NCI-H2107 treated with DMSO at 0.1 percent for 48 hours (cell line): ENCODE measurements around the gene TKTL1.

Experiments used
- DNase-seq: peaks from one replicate; lab custom pipeline; 2025; ENCODE audit not compliant: unreplicated experiment; lab: John Stamatoyannopoulos, UW

TKTL1 gene

DNA sequence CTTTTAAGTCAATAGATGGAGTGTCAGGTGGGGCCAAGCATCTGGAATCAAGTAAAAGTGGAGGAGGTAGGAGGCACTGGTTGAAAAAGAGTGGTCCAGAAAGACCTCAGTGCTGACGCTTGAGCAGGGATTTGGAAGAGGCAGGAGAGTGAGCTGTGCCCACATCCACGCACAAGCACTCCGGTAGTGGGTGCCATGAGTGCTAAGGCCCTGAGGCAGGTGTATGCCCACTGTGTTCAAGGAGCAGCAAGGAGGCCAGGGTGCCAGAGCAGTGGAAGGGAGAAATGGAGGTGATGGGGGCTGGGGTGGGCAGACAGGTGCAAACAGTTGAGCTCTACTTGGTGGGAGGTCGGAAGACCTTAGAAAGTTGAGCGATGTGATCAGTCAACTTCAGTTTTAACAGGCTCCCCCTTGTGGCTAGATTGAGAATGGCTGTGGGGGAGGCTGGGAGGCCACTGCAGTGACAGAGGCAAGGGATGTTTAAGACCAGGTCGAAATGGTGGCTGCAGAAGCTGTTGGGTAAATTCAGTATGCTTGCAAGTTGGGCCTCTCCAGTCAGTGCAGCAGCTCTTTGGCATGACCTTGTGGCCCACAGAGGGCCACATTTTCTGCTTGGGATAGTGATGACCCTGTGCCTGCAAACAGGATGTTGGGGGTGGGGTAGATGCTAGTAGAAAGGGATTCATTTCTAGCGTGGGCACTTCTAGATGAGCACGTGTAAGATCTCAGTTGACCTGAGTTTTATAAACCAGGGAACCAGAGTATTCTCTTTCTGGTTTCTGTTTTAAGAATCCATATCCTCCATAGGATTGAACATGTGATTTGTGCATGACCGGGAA is 12.7 kb downstream of the TKTL1 start:
- DNase-seq: peak; percentile 19

DNA sequence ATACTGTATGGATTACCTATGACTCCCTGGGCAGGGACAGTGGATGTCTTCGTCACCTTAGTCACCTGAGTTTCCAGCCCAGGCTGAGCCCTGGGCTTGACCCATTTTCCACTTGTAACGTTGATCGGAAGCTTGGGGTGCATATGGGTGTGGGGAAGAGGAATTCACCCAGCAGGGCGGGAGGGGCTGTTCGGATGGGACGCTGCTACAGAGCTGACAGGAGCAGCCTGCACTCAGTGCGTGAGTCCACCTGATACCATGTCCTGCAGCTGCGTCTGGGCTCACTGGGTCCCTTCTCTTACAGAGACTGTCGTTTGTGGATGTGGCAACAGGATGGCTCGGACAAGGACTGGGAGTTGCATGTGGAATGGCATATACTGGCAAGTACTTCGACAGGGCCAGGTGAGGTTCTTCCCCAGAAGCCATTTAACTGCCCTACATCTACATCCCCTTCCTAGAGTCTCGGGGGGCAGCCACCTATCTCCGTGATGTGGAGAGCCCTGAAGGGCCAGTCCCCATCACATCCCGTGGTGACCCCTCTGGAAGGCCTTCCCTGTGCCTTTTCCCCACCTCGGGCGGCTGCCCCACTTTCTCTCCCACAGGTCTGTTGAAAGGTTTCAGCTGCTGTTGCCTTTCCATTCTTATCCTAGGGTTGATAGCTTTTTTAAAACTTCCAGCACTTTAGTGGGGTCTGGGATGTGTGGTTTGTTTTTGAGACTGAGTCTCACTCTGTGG is 13.6 kb downstream of the TKTL1 start:
- DNase-seq: no peak

DNA sequence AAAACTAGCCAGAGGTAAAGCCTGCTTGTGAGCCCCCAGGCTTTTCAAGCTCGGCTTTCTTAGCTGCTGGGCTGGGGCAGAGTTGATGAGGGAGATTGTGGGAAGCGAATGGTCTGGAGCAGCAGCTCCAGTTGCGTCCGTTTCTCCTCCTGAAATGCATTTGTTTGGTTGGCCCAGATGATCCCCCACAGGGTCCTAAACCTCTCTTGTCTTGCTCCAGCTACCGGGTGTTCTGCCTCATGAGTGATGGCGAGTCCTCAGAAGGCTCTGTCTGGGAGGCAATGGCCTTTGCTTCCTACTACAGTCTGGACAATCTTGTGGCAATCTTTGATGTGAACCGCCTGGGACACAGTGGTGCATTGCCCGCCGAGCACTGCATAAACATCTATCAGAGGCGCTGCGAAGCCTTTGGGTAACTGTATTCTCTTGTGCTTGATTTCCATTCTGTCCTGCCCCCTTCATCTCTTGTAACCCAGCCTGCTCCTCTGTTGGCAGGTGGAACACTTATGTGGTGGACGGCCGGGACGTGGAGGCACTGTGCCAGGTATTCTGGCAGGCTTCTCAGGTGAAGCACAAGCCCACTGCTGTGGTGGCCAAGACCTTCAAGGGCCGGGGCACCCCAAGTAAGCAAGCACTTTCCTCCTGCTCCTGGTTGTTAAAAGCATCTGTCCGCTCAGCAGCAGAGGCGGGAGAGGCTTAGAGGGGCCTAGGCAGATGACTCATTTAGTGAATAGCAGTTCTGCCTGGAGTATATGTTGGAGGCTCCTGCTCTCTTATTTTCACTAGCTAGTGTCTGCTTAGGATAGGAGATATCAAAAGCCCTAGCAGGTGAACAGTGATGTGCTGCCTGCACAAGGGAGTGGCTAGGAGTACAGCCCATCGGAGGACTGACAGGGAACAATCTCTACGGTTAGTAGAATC is 15.3 kb downstream of the TKTL1 start:
- peak; percentile 41 for DNase-seq

DNA sequence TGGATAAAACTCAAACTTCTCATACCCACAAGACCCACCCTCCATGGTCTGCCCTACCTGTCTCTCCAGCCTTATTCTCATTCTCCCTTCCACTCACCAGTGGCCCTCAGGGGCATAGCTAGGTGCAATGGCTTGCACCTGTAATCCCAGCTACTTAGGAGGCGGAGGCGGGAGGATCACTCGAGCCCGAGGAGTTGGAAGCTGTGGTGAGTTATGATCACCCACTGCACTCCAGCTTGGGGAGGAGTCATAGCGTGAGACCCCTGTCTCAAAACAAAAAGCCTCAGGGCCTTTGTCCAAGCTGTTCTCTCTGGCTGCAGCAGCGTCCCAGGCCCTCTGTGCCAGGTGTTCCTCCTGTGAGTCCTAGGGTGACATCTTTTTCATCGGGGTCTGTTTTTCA is 16.5 kb downstream of the TKTL1 start:
- no peak for DNase-seq

DNA sequence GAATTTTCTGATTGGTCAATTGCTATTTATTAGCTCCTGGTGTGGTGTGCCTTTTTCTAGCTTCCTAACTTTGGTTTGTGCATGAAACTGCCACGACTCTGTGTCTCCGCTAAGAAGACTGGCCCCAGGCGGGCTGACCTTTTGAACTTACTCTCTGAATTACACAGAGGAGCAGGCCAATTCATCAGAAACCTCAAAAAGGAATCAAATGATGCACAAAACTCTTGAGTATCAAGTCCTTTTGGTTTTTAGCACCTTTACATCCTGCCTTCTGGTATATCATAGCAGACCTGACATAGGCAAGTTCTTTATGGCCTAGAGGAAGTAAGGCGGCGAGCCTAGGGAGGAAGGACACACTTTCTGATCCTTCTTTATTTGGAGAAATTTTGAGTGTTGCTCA is 17.6 kb downstream of the TKTL1 start:
- DNase-seq: no peak

DNA sequence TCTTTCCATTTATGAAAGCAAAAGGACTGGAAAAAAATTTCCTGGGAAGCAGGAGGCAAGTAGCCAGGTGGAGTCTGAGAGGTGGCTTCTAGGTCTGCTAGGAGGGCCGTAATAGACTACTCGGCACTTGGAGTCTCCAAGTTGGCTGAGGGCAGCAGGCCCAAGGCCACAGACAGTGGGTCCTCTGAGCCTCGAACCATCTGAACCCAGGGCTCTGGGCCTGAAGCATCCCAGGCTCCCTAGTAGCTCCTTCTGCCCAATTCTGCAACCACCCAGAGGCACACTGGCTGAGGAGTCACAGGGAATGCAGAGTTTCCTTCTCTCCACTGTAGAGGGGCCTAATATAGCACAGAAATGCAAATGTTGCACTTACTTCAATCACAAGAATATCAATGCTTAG is 19.8 kb downstream of the TKTL1 start:
- DNase-seq: no peak

DNA sequence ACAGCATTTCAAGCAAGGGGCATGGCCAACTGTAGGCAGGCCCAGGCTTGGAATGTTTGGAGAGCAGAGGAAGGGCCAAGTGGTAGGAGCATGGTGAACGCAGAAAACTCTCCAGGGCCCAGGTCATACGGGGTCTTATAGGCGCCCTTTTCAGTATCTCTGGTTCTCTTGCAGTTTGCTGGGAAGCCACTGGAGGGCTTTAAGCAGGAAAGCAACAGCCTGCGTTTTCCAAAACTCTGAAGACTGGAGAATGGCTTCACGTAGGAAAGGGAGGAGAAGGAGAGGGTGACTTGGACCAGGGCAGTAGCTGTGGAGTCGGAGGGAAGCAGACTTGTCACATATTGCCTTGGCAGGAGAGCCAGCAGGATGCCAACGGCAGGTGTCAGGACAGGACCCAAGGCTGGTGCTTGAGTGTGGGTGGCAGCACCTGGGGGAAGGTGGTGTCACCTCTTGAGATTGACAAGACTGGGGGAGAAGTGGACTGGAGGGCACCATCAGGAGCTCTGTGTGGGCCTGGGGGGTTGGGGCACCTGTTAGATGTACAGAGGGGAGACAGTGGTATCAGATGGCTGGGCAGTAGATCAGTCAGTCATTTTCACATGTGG is 21.9 kb downstream of the TKTL1 start:
- DNase-seq: no peak

DNA sequence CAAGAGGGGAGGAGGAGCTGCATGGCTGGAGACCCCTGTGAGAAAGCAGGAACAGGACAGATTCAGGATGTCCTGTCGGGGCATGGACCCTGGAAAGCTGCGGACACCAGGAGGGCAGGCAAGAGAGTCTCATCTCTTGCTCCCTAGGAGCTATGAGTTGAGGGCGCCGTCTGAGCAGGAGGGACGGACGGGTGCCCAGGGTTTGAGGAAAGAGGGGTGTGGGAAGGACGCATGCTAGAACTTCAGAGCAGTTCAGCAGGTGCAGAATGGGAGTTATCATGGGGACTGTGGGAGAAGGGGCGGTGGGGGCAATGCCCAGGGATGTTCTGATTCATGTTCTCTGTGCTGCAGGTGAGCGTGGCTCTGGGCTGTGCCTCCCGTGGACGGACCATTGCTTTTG is 24.8 kb downstream of the TKTL1 start:
- DNase-seq: no peak

DNA sequence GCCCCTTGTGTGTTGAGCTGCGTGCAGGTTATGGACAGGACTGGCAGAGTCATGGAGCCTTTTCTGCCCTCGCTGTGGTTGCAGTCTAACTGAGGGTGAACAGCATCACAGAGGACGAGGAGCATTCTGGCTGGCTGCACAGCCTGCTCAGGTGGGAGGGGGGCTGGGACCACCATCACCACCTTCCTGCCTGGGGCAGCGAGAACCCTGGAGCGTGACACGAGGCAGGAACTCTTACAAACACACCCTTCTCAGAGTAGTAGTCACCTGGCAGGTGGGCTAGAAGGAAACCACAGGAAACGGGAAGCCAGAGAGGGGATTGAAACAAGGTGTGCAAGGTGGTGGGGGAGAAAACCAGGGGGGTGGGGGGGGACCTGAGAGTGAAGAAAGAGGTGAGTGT is 25.6 kb downstream of the TKTL1 start:
- DNase-seq: no peak

DNA sequence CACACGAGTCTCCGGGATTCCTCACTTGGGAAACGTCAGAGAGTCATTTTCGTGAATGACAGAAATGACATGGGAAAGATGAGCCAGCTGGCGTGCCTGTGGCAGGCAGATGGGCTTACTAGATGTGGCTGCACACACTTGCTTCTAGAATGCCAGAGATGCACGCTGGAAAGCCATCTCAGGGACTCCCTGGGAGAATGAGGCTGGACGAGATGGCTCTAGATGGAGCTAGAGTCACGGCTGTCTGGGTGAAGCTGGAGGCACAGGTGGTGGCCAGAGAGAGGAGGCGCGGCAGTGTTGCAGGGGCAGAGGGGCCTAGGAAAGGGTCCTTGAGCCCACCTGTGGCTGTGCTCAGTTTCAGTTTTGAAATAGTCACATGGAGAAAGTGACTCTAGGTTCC is 26.0 kb downstream of the TKTL1 start:
- DNase-seq: no peak

DNA sequence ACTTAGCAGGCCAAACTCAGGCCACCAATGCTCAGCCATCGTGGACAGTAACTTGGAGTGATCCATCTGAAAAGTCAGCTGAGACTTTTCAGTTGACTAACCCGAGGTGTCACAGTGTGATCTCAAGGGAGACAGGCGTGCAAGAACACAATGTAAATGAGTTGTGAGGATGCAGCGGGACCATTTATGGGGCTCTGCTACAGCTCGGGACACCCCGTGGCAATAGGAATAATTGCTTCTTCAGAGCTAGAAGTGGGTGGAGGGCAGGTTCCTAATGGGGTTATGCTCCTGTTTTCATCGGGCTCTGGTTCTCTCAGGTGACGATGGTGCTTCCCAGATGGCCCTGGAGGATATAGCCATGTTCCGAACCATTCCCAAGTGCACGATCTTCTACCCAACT is 27.3 kb downstream of the TKTL1 start:
- DNase-seq: no peak

DNA sequence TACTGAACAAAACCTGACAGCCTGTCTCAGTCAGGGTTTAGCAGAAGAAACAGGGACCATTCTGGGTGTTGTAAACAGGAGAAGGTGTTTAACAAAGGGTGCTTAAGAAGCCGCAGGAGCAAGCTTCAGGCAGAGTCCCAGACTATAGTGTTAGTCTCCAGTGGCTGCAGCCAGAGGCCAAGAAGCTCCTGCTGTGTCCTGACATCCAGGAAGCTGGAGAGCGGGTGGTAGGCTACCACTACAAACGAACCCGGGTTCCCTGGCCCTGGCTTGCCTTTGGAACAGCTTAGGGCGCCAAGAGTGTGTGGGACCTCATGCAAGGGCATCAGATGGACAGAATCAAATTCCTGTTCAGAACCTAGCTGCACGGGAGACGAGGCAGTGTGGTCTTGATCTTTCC is 27.9 kb downstream of the TKTL1 start:
- no peak for DNase-seq

DNA sequence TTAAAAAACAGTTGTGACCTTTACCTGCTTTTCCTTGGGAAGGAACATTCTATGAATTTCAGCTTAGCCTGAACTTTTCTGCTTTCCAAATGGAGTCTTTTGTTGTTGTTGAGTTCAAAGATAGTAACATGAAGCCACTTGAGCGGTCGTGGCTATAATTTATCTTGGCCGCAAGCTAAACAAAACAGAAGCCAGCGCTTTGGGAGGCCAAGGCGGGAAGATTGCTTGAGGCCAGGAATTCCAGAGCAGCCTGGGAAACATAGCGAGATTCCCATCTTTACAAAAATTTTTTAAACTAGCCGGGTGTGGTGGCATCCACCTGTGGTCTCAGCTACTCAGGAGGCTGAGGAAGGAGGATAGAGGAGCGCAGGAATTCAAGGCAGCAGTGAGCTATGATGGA is 29.9 kb downstream of the TKTL1 start:
- DNase-seq: peak; percentile 66

DNA sequence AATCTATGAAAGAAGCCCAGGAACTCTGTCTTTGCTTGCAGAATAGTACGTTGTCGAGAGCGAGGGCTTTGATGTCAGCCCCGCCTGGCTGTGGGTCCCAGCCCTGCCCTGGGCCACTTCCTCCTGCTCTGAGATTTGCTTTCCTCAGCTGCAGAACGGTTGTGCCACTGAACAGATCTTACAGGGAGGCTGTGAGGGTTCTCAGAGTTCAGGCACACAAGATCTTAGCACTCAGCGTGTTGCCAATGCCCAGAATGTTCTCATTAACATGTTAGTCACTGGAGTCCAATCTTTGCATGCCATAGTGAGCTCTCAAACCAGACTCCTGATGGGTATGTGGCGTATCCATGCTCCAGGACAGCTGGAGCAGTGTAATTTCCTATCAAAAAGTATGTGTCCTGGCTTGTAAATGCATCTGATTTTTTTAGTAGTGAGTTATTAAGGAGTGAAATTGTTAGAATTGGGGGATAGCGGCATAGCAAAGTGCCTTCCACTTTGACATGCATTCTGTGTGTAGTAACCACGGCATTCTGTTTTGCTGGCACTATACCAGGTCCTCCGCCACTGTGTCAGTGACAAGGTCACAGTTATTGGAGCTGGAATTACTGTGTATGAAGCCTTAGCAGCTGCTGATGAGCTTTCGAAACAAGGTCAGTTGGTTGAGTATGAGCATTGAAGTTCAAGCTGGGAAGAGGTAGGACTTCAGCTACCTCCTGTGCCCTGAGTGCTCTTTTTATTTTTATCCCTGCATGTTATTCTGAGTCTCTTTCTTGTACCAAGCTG is 31.6 kb downstream of the TKTL1 start:
- DNase-seq: no peak

DNA sequence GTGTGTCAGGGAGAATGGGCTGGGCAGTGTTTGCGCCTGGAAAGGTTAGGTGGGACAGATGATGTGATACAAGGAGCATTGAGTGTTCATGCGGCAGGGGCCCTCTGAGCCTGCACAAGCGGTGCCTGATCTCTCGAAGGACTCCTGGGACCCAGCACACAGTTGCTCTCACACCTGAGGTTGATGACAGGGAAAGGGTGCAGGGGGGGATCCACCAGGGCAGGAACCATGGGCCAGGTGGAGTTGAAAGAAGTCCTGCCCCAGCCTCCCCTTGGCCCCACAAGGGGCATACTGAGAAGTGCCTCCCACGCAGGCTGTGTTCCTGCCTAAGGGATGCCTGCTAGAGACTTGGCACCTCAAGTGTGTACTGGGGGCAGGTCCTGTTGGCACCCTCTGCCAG is 33.1 kb downstream of the TKTL1 start:
- DNase-seq: no peak

DNA sequence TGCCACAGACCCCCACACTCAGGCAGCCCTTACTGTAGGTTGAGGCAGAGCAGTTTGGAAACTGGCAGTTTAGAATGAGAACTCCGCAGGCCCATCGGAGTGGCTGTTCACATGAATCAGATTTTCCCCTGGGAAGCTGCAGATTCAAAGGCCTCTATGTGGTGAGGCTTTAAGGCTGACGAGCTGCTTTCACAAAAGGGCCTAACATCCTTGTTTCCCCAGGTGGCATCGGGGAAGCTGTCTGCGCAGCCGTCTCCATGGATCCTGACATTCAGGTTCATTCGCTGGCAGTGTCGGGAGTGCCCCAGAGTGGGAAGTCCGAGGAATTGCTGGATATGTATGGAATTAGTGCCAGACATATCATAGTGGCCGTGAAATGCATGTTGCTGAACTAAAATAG is 33.7 kb downstream of the TKTL1 start:
- DNase-seq: peak; percentile 21

DNA sequence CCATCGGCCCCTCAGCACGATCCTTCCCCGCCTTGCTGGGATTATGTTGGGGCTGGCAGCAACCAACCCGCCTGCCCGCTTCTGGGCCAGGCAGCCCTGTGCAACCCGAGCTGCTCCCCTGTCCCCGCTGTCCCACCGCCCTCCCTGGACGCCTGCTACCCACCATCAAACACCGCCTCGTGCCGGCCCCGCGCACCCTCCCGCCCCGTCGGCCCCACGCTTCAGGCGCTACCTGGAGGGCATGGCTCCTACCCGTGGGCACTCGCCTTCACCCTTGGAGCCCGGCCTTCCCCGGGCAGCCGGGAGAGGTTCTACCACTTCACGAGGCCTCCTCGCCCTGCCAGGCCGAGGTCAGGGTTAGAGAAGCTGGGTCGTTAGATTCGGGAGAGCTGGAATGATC is 37.0 kb downstream of the TKTL1 start:
- DNase-seq: no peak

DNA sequence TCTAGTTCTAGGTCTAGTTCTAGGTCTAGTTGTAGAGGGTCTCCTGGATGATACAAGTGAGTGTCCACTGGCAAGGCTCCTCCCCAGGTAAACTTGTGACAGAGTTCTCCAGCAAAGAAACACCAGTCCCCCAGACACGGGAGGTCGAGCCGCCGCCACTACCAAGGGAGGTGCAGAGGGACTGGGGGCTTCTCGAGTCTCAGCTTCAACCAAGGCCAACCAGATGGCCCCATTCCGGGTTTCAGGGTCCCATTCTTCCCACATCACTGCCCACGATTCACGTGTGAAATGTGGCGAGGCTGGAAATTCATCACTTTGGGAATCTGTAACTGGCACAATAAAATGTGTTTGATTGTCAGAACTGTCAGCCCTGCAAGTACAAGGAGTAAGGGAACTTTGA is 37.5 kb downstream of the TKTL1 start:
- no peak for DNase-seq

DNA sequence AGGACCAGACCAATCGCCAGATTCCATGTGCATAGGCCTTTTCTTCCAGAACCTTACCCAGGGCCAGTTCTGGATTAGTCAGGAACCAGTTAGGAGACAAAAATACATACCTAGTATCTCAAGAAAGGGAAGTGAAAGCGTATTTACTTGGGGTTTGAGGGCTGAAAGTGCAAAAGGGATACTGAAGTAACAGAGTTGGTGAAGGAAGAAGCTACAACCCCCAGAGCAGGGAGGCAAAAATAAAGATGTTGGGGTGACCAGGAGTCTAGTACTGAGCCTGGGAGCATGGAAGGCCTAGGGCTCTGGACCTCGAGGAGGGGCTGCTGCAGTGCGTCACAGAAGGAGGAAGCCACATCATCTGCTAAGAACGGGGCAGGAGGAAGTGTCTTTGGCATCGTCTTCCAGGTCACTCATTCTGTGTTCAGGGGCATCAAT is 38.3 kb downstream of the TKTL1 start:
- DNase-seq: no peak

DNA sequence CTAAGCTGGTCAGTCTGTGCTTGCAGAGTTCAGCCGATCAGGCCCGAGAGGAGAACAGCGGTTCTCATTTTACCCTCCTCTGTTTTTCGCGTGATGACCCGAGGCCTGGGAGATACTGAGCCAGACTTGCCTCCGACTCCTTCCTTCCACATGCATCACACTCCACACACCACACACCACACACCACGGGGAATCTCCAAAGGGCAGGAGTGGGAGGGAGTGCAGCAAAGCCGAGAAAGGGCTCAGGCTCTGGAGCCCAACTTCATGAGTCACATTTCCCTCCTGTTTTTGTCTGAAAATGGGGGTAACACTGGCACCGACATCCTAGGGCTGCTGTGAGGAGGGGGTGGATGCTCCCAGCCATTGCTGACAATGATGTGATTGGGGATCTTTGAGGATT is 38.9 kb downstream of the TKTL1 start:
- no peak for DNase-seq
